ENCODE results near the gene PKP1. TPM values are rescaled to one million over a fixed set of nuclear protein-coding genes. Genes with fewer than 3 reads are reported as not detected.

PKP1 gene
- total RNA-seq, 1 donor from 2014 or later = not detected

DNA sequence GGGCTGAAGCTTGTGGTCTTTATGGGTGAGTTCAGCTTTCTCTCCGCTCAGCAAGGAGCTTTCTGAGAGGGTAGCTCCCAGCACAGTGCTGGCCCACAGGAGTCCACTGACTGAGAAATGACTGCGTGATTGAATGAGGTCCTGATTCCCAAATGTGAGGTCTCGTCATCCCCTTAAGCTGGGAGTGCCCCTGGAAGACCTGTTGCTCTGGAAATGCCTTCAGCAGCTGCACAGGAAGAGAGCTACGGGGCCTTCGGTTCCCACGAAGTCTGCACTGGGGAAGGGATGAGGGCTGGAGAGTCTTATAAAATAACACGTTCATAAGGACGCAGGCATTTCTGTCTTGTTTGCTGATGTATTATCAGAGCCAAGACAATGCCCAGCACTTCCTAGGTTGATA is 80.2 kb downstream of the PKP1 start:
- Mint-ChIP-seq H3K27me3 (peaks cover 27% of the 10 kb centered on the region), H3K4me1 (ENCODE audit: low read depth) (peaks cover 4% of the 10 kb centered on the region), H3K27ac (no peak overlapping the region), H3K9me3 (ENCODE audit: low read depth) (no peaks in the 10 kb centered on the region), H3K4me3 (ENCODE audit: low read depth) (no peak overlapping the region), H3K36me3 (ENCODE audit: insufficient read depth) (no peaks in the 10 kb centered on the region)
- no peak for DNase-seq (ENCODE audit: low spot score, unreplicated experiment)
- TF ChIP-seq CTCF (IDR thresholded peaks at IDR 0.05; ENCODE audit: unreplicated experiment) = no peak

DNA sequence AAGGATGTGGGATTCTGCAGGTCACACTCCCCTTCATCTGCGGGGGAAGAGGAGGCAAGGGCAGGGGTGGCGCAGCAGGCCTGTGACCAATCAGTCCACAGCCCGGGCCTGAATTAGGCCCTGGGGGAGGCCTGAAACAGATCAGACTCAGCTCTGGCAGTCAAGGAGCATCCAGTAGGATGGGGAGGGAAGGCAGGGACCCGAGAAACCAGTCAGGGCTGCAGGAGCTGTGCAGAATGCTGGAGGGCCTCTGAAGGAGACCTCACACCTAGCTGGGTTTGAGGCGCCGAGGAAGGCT is 81.5 kb downstream of the PKP1 start:
- no peak overlapping the region for H3K27ac Mint-ChIP-seq
- H3K4me1 Mint-ChIP-seq (ENCODE audit: low read depth) = no peaks in the 10 kb centered on the region
- H3K27me3 Mint-ChIP-seq = peaks cover 32% of the 10 kb centered on the region
- no peak for TF ChIP-seq CTCF (IDR thresholded peaks at IDR 0.05; ENCODE audit: unreplicated experiment)
- no peak for DNase-seq (ENCODE audit: low spot score, unreplicated experiment)
- no peaks in the 10 kb centered on the region for H3K36me3 Mint-ChIP-seq (ENCODE audit: insufficient read depth)
- no peaks in the 10 kb centered on the region for H3K9me3 Mint-ChIP-seq (ENCODE audit: low read depth)
- no peak overlapping the region for H3K4me3 Mint-ChIP-seq (ENCODE audit: low read depth)

- DNase-seq (ENCODE audit: low spot score, unreplicated experiment) = no peak
- no peak for TF ChIP-seq CTCF (IDR thresholded peaks at IDR 0.05; ENCODE audit: unreplicated experiment)
- Mint-ChIP-seq H3K4me1 (ENCODE audit: low read depth) (no peaks in the 10 kb centered on the region), H3K27me3 (peaks cover 32% of the 10 kb centered on the region), H3K4me3 (ENCODE audit: low read depth) (no peak overlapping the region), H3K9me3 (ENCODE audit: low read depth) (no peaks in the 10 kb centered on the region), H3K27ac (no peak overlapping the region), H3K36me3 (ENCODE audit: insufficient read depth) (no peaks in the 10 kb centered on the region)
Measured at GRCh38 chr1:201365251-201365650, 81.9 kb downstream of the PKP1 start.

DNA sequence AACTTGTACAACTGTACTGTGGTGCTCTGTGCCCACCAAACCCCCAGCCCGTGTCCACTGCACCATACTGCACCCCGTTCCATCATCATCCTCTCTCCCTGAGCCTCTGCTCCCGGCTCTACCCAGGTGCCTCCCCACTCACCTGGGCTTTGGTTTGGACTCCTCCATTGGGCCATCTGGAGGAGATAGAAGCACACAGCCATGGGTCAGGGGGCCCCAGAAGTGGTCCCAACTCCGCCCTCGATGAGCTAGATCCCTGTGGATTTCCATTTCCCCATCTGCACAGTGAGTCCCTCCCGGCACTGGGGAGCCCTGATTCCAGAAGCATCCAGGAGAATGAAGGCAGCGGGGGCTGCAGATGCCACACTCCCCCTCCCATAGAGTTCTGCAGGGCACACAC is 83.4 kb downstream of the PKP1 start:
- Mint-ChIP-seq H3K4me3 (ENCODE audit: low read depth) (no peak overlapping the region), H3K27ac (no peak overlapping the region), H3K9me3 (ENCODE audit: low read depth) (no peaks in the 10 kb centered on the region), H3K4me1 (ENCODE audit: low read depth) (no peaks in the 10 kb centered on the region), H3K36me3 (ENCODE audit: insufficient read depth) (no peaks in the 10 kb centered on the region), H3K27me3 (peaks cover 42% of the 10 kb centered on the region)
- no peak for DNase-seq (ENCODE audit: low spot score, unreplicated experiment)
- no peak for TF ChIP-seq CTCF (IDR thresholded peaks at IDR 0.05; ENCODE audit: unreplicated experiment)

- H3K9me3 Mint-ChIP-seq (ENCODE audit: low read depth) = no peaks in the 10 kb centered on the region
- peaks cover 48% of the 10 kb centered on the region for H3K27me3 Mint-ChIP-seq
- no peaks in the 10 kb centered on the region for H3K4me1 Mint-ChIP-seq (ENCODE audit: low read depth)
- H3K36me3 Mint-ChIP-seq (ENCODE audit: insufficient read depth) = no peaks in the 10 kb centered on the region
- no peak for DNase-seq (ENCODE audit: low spot score, unreplicated experiment)
- no peak overlapping the region for H3K27ac Mint-ChIP-seq
- H3K4me3 Mint-ChIP-seq (ENCODE audit: low read depth) = no peak overlapping the region
- no peak for TF ChIP-seq CTCF (IDR thresholded peaks at IDR 0.05; ENCODE audit: unreplicated experiment)
Measured at GRCh38 chr1:201369209-201369608, 85.9 kb downstream of the PKP1 start.

Measured in progenitor cell of endocrine pancreas (in vitro differentiated cells).